ENCODE measurements around the gene LCN9.
A peak's percentile ranks its signal among the peaks of the same experiment; 100 is the strongest.

The LCN9 gene

GRCh38 chr9:135712613-135713295 lies 49.6 kb downstream of the LCN9 start:
- Histone ChIP-seq H3K4me3 (replicated peaks; ENCODE audit: insufficient read depth, low read length) (no peak overlapping the region), H3K27me3 (ENCODE audit: insufficient read depth, poor library complexity, severe bottlenecking) (peaks cover 12% of the 10 kb centered on the region), H3K27ac (replicated peaks) (no peak overlapping the region)
- no peak for DNase-seq (ENCODE audit: low read depth in 1 of 2, low spot score in 1 of 2)
- TF ChIP-seq CTCF (IDR thresholded peaks at IDR 0.05; ENCODE audit: insufficient read depth, low read length) (no peak), POLR2AphosphoS5 (IDR thresholded peaks at IDR 0.05; ENCODE audit: low read depth) (no peak), SPI1 (IDR thresholded peaks at IDR 0.05; ENCODE audit: borderline replicate concordance, low read depth) (no peak), GABPA (IDR thresholded peaks at IDR 0.05; ENCODE audit: low read depth) (no peak), REST (IDR thresholded peaks at IDR 0.05; ENCODE audit: insufficient replicate concordance, low read depth) (no peak)

- no peak for DNase-seq (ENCODE audit: low read depth in 1 of 2, low spot score in 1 of 2)
- no peak overlapping the region for H3K4me3 ChIP-seq (replicated peaks; ENCODE audit: insufficient read depth, low read length)
- peaks cover 12% of the 10 kb centered on the region for H3K27me3 ChIP-seq (ENCODE audit: insufficient read depth, poor library complexity, severe bottlenecking)
Measured at GRCh38 chr9:135714242-135715055, 51.3 kb downstream of the LCN9 start.

GRCh38 chr9:135715056-135715595 lies 52.0 kb downstream of the LCN9 start:
- no peak overlapping the region for H3K4me3 ChIP-seq (replicated peaks; ENCODE audit: insufficient read depth, low read length)

More at GRCh38 chr9:135714242-135715055, 51.3 kb downstream of the LCN9 start:
- TF ChIP-seq REST (IDR thresholded peaks at IDR 0.05; ENCODE audit: insufficient replicate concordance, low read depth) (peak; percentile 92), SPI1 (IDR thresholded peaks at IDR 0.05; ENCODE audit: borderline replicate concordance, low read depth) (no peak)
- no peak overlapping the region for H3K27ac ChIP-seq (replicated peaks)

More at GRCh38 chr9:135715056-135715595, 52.0 kb downstream of the LCN9 start:
- Histone ChIP-seq H3K27me3 (ENCODE audit: insufficient read depth, poor library complexity, severe bottlenecking) (peaks cover 12% of the 10 kb centered on the region), H3K27ac (replicated peaks) (no peak overlapping the region)
- no peak for DNase-seq (ENCODE audit: low read depth in 1 of 2, low spot score in 1 of 2)
- TF ChIP-seq SPI1 (IDR thresholded peaks at IDR 0.05; ENCODE audit: borderline replicate concordance, low read depth) (no peak), REST (IDR thresholded peaks at IDR 0.05; ENCODE audit: insufficient replicate concordance, low read depth) (no peak), POLR2AphosphoS5 (IDR thresholded peaks at IDR 0.05; ENCODE audit: low read depth) (no peak), GABPA (IDR thresholded peaks at IDR 0.05; ENCODE audit: low read depth) (no peak), CTCF (IDR thresholded peaks at IDR 0.05; ENCODE audit: insufficient read depth, low read length) (no peak)

Measured in HL-60 (cell line).